Neural progenitor cell (in vitro differentiated cells): ENCODE data around the gene SPIRE2. TPM values are rescaled to one million over a fixed set of nuclear protein-coding genes. Genes with fewer than 3 reads are reported as not detected.

Experiments used
- DNase-seq: peaks from one replicate; pipeline ENCODE4 v3.0.0-alpha.2; 2016; ENCODE audit warnings: low spot score
- H2AFZ ChIP-seq: fragments of 200-600 bp; sonication (generic); replicated peaks from 2 replicates; pipeline ENCODE4 v1.6.1; 2016; ENCODE audit warnings: antibody characterized with exemption
- H3F3A ChIP-seq: fragments of 200-600 bp; sonication (generic); 2 replicates; pipeline ENCODE4 v1.6.1; 2016; ENCODE audit warnings: antibody characterized with exemption, low read depth
- H3K27ac ChIP-seq: fragments of 200-600 bp; sonication (generic); 2 replicates; pipeline ENCODE4 v1.5.1; 2016; ENCODE audit warnings: mild to moderate bottlenecking
- H3K27me3 ChIP-seq: fragments of 200-600 bp; sonication (generic); 2 replicates; pipeline ENCODE4 v1.6.1; 2016; ENCODE audit warnings: mild to moderate bottlenecking, moderate library complexity
- H3K36me3 ChIP-seq: fragments of 200-600 bp; sonication (generic); 2 replicates; pipeline ENCODE4 v1.5.1; 2016
- H3K4me1 ChIP-seq: fragments of 200-600 bp; sonication (generic); 2 replicates; pipeline ENCODE4 v1.6.1; 2016; ENCODE audit warnings: mixed run types
- H3K4me2 ChIP-seq: fragments of 200-600 bp; sonication (generic); 2 replicates; pipeline ENCODE4 v1.6.1; 2016
- H3K4me3 ChIP-seq: fragments of 200-600 bp; sonication (generic); 2 replicates; pipeline ENCODE4 v1.5.1; 2016
- H3K79me2 ChIP-seq: fragments of 200-600 bp; sonication (generic); 2 replicates; pipeline ENCODE4 v1.6.1; 2016; ENCODE audit warnings: low read depth
- H3K9ac ChIP-seq: fragments of 200-600 bp; sonication (generic); 2 replicates; pipeline ENCODE4 v1.6.1; 2016
- H3K9me3 ChIP-seq: fragments of 200-600 bp; sonication (generic); 2 replicates; pipeline ENCODE4 v1.5.1; 2016; ENCODE audit warnings: low read depth
- H4K20me1 ChIP-seq: fragments of 200-600 bp; sonication (generic); 2 replicates; pipeline ENCODE4 v1.6.1; 2016; ENCODE audit warnings: low read depth
- H3K27ac Mint-ChIP-seq: 3 replicates; pipeline ENCODE4 v1.8.0; 2021; ENCODE audit warnings: mixed read lengths
- H3K27me3 Mint-ChIP-seq: 2 replicates; pipeline ENCODE4 v1.8.0; 2022; ENCODE audit warnings: low read depth, mild to moderate bottlenecking, inconsistent platforms, moderate library complexity, mixed read lengths; ENCODE audit not compliant: insufficient read depth
- H3K36me3 Mint-ChIP-seq: 3 replicates; pipeline ENCODE4 v1.8.0; 2021; ENCODE audit warnings: mixed read lengths
- H3K4me1 Mint-ChIP-seq: 3 replicates; pipeline ENCODE4 v1.8.0; 2021; ENCODE audit warnings: mixed read lengths
- H3K4me3 Mint-ChIP-seq: 3 replicates; pipeline ENCODE4 v1.8.0; 2021; ENCODE audit warnings: mild to moderate bottlenecking, moderate library complexity, mixed read lengths
- H3K9me3 Mint-ChIP-seq: 3 replicates; pipeline ENCODE4 v1.8.0; 2020; ENCODE audit warnings: mixed read lengths
- CTCF ChIP-seq: fragments of 200-600 bp; sonication (generic); IDR thresholded peaks from 2 replicates; pipeline ENCODE4 v1.5.1; 2017; ENCODE audit warnings: antibody characterized with exemption, mild to moderate bottlenecking
- EZH2 ChIP-seq: fragments of 200-600 bp; sonication (generic); IDR thresholded peaks from 2 replicates; pipeline ENCODE4 v1.6.1; 2017; ENCODE audit warnings: antibody characterized with exemption, mild to moderate bottlenecking, moderate library complexity
- EZH2phosphoT487 ChIP-seq: fragments of 200-600 bp; sonication (generic); IDR thresholded peaks from 2 replicates; pipeline ENCODE4 v1.6.1; 2017; ENCODE audit warnings: antibody characterized with exemption
- total RNA-seq: library from RNA; depleted of rRNA; stranded (reverse); fragments of >200 nt; gene quantifications from 2 replicates; pipeline ENCODE4 v1.2.3, GENCODE V29; 2015; ENCODE audit warnings: low replicate concordance

The SPIRE2 gene
- total RNA-seq, 1 donor from 2014 or later = 6.5 TPM

GRCh38 chr16:89881368-89881730 is 53.1 kb downstream of the SPIRE2 start:
- H3K27ac ChIP-seq = peak overlapping the region; percentile 34
- peaks cover 11% of the 10 kb centered on the region for H4K20me1 ChIP-seq
- no peaks in the 10 kb centered on the region for H3K27me3 Mint-ChIP-seq
- peaks cover 39% of the 10 kb centered on the region for H3K36me3 Mint-ChIP-seq
- no peaks in the 10 kb centered on the region for H3K36me3 ChIP-seq
- no peaks in the 10 kb centered on the region for H3K4me1 Mint-ChIP-seq
- TF ChIP-seq CTCF (no peak), EZH2phosphoT487 (no peak), EZH2 (no peak)
- H2AFZ ChIP-seq = no peak overlapping the region
- H3K9me3 ChIP-seq = no peaks in the 10 kb centered on the region
- H3K9me3 Mint-ChIP-seq = no peaks in the 10 kb centered on the region
- peaks cover 55% of the 10 kb centered on the region for H3K79me2 ChIP-seq
- peaks cover 10% of the 10 kb centered on the region for H3F3A ChIP-seq
- H3K27me3 ChIP-seq = no peaks in the 10 kb centered on the region
- H3K27ac Mint-ChIP-seq = no peak overlapping the region
- no peak for DNase-seq
- no peak overlapping the region for H3K4me2 ChIP-seq
- H3K4me3 ChIP-seq = no peak overlapping the region
- H3K9ac ChIP-seq = no peak overlapping the region
- no peak overlapping the region for H3K4me3 Mint-ChIP-seq
- H3K4me1 ChIP-seq = no peaks in the 10 kb centered on the region

GRCh38 chr16:89883346-89884040 is 55.2 kb downstream of the SPIRE2 start:
- H3K36me3 Mint-ChIP-seq = peaks cover 42% of the 10 kb centered on the region
- no peak for TF ChIP-seq CTCF
- no peak for TF ChIP-seq EZH2phosphoT487
- TF ChIP-seq EZH2 = no peak
- peaks cover 8% of the 10 kb centered on the region for H3F3A ChIP-seq
- H3K27me3 Mint-ChIP-seq = no peaks in the 10 kb centered on the region
- no peak overlapping the region for H3K27ac Mint-ChIP-seq
- no peaks in the 10 kb centered on the region for H3K9me3 ChIP-seq
- no peak overlapping the region for H3K4me2 ChIP-seq
- no peak overlapping the region for H2AFZ ChIP-seq
- no peaks in the 10 kb centered on the region for H3K27me3 ChIP-seq
- H3K9me3 Mint-ChIP-seq = no peaks in the 10 kb centered on the region
- no peaks in the 10 kb centered on the region for H3K36me3 ChIP-seq
- H3K79me2 ChIP-seq = peaks cover 33% of the 10 kb centered on the region
- no peak overlapping the region for H3K4me3 ChIP-seq
- no peak overlapping the region for H3K9ac ChIP-seq
- H3K27ac ChIP-seq = no peak overlapping the region
- H4K20me1 ChIP-seq = peaks cover 9% of the 10 kb centered on the region
- DNase-seq = no peak
- peak overlapping the region; percentile 23 for H3K4me3 Mint-ChIP-seq
- no peaks in the 10 kb centered on the region for H3K4me1 ChIP-seq
- H3K4me1 Mint-ChIP-seq = no peaks in the 10 kb centered on the region

DNA sequence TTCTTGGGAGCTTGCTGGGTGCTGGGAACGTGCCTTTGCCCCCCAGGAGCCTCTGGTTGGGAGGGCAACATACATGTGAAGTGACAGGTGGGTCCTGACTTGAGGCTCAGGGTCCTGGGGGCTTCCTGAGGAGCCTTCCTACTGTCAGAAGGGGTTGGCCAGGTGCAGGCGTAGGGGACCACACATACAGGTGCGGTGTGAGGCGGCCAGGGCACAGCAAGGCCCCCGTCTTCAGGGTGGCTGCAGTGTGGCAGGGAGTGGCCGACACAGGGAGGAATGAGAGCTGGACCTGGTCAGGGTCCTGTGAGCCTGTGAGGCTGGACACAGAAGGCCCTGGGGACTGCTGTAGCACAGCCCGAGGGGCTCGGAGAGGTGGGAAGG is 55.8 kb downstream of the SPIRE2 start:
- Histone ChIP-seq H3K4me1 (no peaks in the 10 kb centered on the region), H3F3A (peaks cover 2% of the 10 kb centered on the region), H3K27ac (no peak overlapping the region), H3K4me2 (no peak overlapping the region), H3K4me3 (no peak overlapping the region), H2AFZ (no peak overlapping the region), H3K9ac (no peak overlapping the region), H3K9me3 (no peaks in the 10 kb centered on the region), H3K79me2 (peaks cover 30% of the 10 kb centered on the region), H4K20me1 (peaks cover 4% of the 10 kb centered on the region), H3K36me3 (no peaks in the 10 kb centered on the region), H3K27me3 (no peaks in the 10 kb centered on the region)
- Mint-ChIP-seq H3K9me3 (no peaks in the 10 kb centered on the region), H3K4me3 (no peak overlapping the region), H3K27me3 (no peaks in the 10 kb centered on the region), H3K4me1 (no peaks in the 10 kb centered on the region), H3K36me3 (peaks cover 39% of the 10 kb centered on the region), H3K27ac (no peak overlapping the region)
- no peak for DNase-seq
- TF ChIP-seq EZH2 = no peak
- TF ChIP-seq EZH2phosphoT487 = no peak
- no peak for TF ChIP-seq CTCF
